ENCODE measurements around the gene TWSG1.
"Not testable (repeated sequence)": the region's sequence is repeated elsewhere in the genome, so short reads cannot be mapped to it uniquely, and the experiment has no call there.

The TWSG1 gene

GRCh38 chr18:9335697-9336045, 1.1 kb downstream of the TWSG1 start:
- no peak for DNase-seq (ENCODE audit: low spot score)

GRCh38 chr18:9336827-9337226, 2.3 kb downstream of the TWSG1 start:
- no peak for DNase-seq (ENCODE audit: low spot score)

- DNase-seq (ENCODE audit: low spot score) = no peak
Measured at GRCh38 chr18:9337873-9338272, 3.3 kb downstream of the TWSG1 start.

GRCh38 chr18:9340472-9340871, 5.9 kb downstream of the TWSG1 start:
- DNase-seq (ENCODE audit: low spot score) = no peak

- no peak for DNase-seq (ENCODE audit: low spot score)
Measured at GRCh38 chr18:9343577-9343976, 9.0 kb downstream of the TWSG1 start.

GRCh38 chr18:9346775-9347174, 12.2 kb downstream of the TWSG1 start:
- no peak for DNase-seq (ENCODE audit: low spot score)

GRCh38 chr18:9348079-9348671, 13.6 kb downstream of the TWSG1 start:
- DNase-seq (ENCODE audit: low spot score) = no peak

- no peak for DNase-seq (ENCODE audit: low spot score)
Measured at GRCh38 chr18:9348766-9349165, 14.2 kb downstream of the TWSG1 start.

- no peak for DNase-seq (ENCODE audit: low spot score)
Measured at GRCh38 chr18:9353596-9353995, 19.0 kb downstream of the TWSG1 start.

GRCh38 chr18:9354256-9354655, 19.7 kb downstream of the TWSG1 start:
- DNase-seq (ENCODE audit: low spot score) = no peak

GRCh38 chr18:9356976-9357375, 22.4 kb downstream of the TWSG1 start:
- no peak for DNase-seq (ENCODE audit: low spot score)

- DNase-seq (ENCODE audit: low spot score) = no peak
Measured at GRCh38 chr18:9359796-9360195, 25.2 kb downstream of the TWSG1 start.

- DNase-seq (ENCODE audit: low spot score) = no peak
Measured at GRCh38 chr18:9361191-9361590, 26.6 kb downstream of the TWSG1 start.

- DNase-seq (ENCODE audit: low spot score) = no peak
Measured at GRCh38 chr18:9362869-9363268, 28.3 kb downstream of the TWSG1 start.

- DNase-seq (ENCODE audit: low spot score) = no peak
Measured at GRCh38 chr18:9364242-9364641, 29.7 kb downstream of the TWSG1 start.

- DNase-seq (ENCODE audit: low spot score) = no peak
Measured at GRCh38 chr18:9365406-9365805, 30.8 kb downstream of the TWSG1 start.

- peak; percentile 84 for DNase-seq (ENCODE audit: low spot score)
Measured at GRCh38 chr18:9366126-9366714, 31.6 kb downstream of the TWSG1 start.

- not testable (repeated sequence) for DNase-seq (ENCODE audit: low spot score)
Measured at GRCh38 chr18:9373254-9373653, 38.7 kb downstream of the TWSG1 start.

GRCh38 chr18:9379118-9379517, 44.5 kb downstream of the TWSG1 start:
- DNase-seq (ENCODE audit: low spot score) = no peak

GRCh38 chr18:9380101-9380500, 45.5 kb downstream of the TWSG1 start:
- DNase-seq (ENCODE audit: low spot score) = no peak

GRCh38 chr18:9380621-9381395, 46.2 kb downstream of the TWSG1 start:
- DNase-seq (ENCODE audit: low spot score) = peak; percentile 58

GRCh38 chr18:9386879-9387278, 52.3 kb downstream of the TWSG1 start:
- no peak for DNase-seq (ENCODE audit: low spot score)

GRCh38 chr18:9387891-9388290, 53.3 kb downstream of the TWSG1 start:
- no peak for DNase-seq (ENCODE audit: low spot score)

GRCh38 chr18:9389706-9390105, 55.1 kb downstream of the TWSG1 start:
- DNase-seq (ENCODE audit: low spot score) = no peak

Data from D341Med (cell line).